K562 (cell line): Measurements from ENCODE around the gene RASGRP4. TPM values are rescaled to one million over a fixed set of nuclear protein-coding genes. Genes with fewer than 3 reads are reported as not detected.

Experiments used
- CCNT2 ChIP-seq: IDR thresholded peaks from 2 replicates; pipeline ENCODE4 v1.6.1; 2011; ENCODE audit warnings: borderline replicate concordance, low read depth, mild to moderate bottlenecking, moderate library complexity, mixed read lengths, low read length; ENCODE audit not compliant: insufficient read length; ENCODE audit errors: extremely low read depth
- CREB3 ChIP-seq: fragments of 450-650 bp; conservative IDR thresholded peaks from 2 replicates; pipeline ENCODE4 v1.6.1; 2016; ENCODE audit warnings: missing genetic modification characterization, low read depth, mild to moderate bottlenecking, missing compliant biosample characterization, moderate library complexity
- E2F4 ChIP-seq: sonication (generic); formaldehyde crosslinking; IDR thresholded peaks from 2 replicates; pipeline ENCODE4 v1.8.0; 2022; ENCODE audit warnings: mild to moderate bottlenecking, low read depth, missing genetic modification reagents
- FOXP1 ChIP-seq: sonication (generic); formaldehyde crosslinking; IDR thresholded peaks from 2 replicates; pipeline ENCODE4 v1.8.0; 2022; ENCODE audit warnings: mild to moderate bottlenecking, missing genetic modification reagents
- NFYB ChIP-seq: IDR thresholded peaks from 2 replicates; pipeline ENCODE4 v1.6.1; 2011; ENCODE audit warnings: mild to moderate bottlenecking, moderate library complexity; ENCODE audit not compliant: insufficient read length; ENCODE audit errors: extremely low read depth
- POLR2G ChIP-seq: fragments of 200-400 bp; formaldehyde crosslinking; IDR thresholded peaks from 2 replicates; pipeline ENCODE4 v1.6.1; 2017; ENCODE audit warnings: low read depth, mild to moderate bottlenecking, antibody characterized with exemption, low read length, moderate library complexity
- THRB ChIP-seq: fragments of 450-650 bp; formaldehyde crosslinking; conservative IDR thresholded peaks from 2 replicates; pipeline ENCODE4 v1.4.0; 2022; ENCODE audit warnings: mild to moderate bottlenecking, missing genetic modification characterization
- ZNF24 ChIP-seq: fragments of 450-650 bp; IDR thresholded peaks from 2 replicates; pipeline ENCODE4 v1.6.1; 2016
- ZNF57 ChIP-seq: fragments of 450-650 bp; formaldehyde crosslinking; IDR thresholded peaks from 2 replicates; pipeline ENCODE4 v1.4.0; 2020; ENCODE audit warnings: mild to moderate bottlenecking, moderate library complexity
- ZNF668 ChIP-seq: fragments of 250-450 bp; sonication (Bioruptor Pico); IDR thresholded peaks from 2 replicates; pipeline ENCODE4 v1.8.0; 2022; ENCODE audit warnings: mild to moderate bottlenecking, inconsistent platforms
- ZNF785 ChIP-seq: fragments of 250-450 bp; sonication (Bioruptor Pico); IDR thresholded peaks from 2 replicates; pipeline ENCODE4 v1.4.0; 2020; ENCODE audit warnings: mild to moderate bottlenecking
- polyA plus RNA-seq, 8 experiments: library from polyadenylated mRNA; depleted of rRNA in 4 of 8; stranded (reverse) in 5 of 8; unstranded in 3 of 8; fragments of >200 nt; fragmentation: Nextera tagmentation in 2 of 8; fragmentation: Illumina TruSeq in 1 of 8; extraction: Ambion mirVana in 2 of 8; extraction: Trizol in 1 of 8; gene quantifications; 2 replicates each; pipeline versions ENCODE4 v1.2.1 to v1.2.3, GENCODE V29; 2011 to 2014; ENCODE audit warnings: inconsistent platforms in 1 of 8, missing spikeins in 1 of 8
- total RNA-seq, 7 experiments: library from RNA; depleted of rRNA in 6 of 7; stranded (reverse); fragments of >200 nt in 6 of 7; fragmentation: Illumina TruSeq in 2 of 7; extraction: Trizol in 2 of 7; gene quantifications; 2 replicates each; pipeline versions ENCODE4 v1.2.1 to v1.2.3, GENCODE V29; 2011 to 2021; ENCODE audit warnings: low replicate concordance in 1 of 7
- TF ChIP-seq, protein P1 (sequence below): fragments of 250-450 bp; sonication (Bioruptor Pico); IDR thresholded peaks from 2 replicates; pipeline ENCODE4 v1.5.0; 2021; ENCODE audit warnings: mild to moderate bottlenecking, borderline replicate concordance
- TF ChIP-seq, protein P2 (sequence below), 2 experiments: fragments of 450-650 bp in 1 of 2; sonication (generic) in 1 of 2; formaldehyde crosslinking in 1 of 2; IDR thresholded peaks in 1 of 2; conservative IDR thresholded peaks in 1 of 2; 2 replicates each; pipeline versions ENCODE4 v1.6.1 to v1.8.1; 2016 to 2023; ENCODE audit warnings: mild to moderate bottlenecking in 2 of 2, moderate library complexity in 2 of 2, inconsistent platforms in 1 of 2, missing genetic modification reagents in 1 of 2

Gene RASGRP4
- total and polyA plus RNA-seq, 9 of the 15 experiments (the other 6 are each of a cell fraction or from before 2014, with no cell fraction given): 0.39 to 4.6 (median 3.8) TPM

- TF ChIP-seq, protein P1, sequence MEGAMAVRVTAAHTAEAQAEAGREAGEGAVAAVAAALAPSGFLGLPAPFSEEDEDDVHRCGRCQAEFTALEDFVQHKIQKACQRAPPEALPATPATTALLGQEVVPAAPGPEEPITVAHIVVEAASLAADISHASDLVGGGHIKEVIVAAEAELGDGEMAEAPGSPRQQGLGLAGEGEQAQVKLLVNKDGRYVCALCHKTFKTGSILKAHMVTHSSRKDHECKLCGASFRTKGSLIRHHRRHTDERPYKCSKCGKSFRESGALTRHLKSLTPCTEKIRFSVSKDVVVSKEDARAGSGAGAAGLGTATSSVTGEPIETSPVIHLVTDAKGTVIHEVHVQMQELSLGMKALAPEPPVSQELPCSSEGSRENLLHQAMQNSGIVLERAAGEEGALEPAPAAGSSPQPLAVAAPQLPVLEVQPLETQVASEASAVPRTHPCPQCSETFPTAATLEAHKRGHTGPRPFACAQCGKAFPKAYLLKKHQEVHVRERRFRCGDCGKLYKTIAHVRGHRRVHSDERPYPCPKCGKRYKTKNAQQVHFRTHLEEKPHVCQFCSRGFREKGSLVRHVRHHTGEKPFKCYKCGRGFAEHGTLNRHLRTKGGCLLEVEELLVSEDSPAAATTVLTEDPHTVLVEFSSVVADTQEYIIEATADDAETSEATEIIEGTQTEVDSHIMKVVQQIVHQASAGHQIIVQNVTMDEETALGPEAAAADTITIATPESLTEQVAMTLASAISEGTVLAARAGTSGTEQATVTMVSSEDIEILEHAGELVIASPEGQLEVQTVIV (CRISPR knock-in tag): no peak
- TF ChIP-seq CCNT2 (no peak), E2F4 (CRISPR knock-in tag) (no peak), ZNF24 (no peak), NFYB (no peak), POLR2G (no peak), ZNF57 (CRISPR knock-in tag) (no peak), FOXP1 (CRISPR knock-in tag) (no peak), ZNF785 (CRISPR knock-in tag) (no peak), THRB (CRISPR knock-in tag) (no peak), ZNF668 (CRISPR knock-in tag) (no peak), CREB3 (tag) (no peak)
- TF ChIP-seq, protein P2, sequence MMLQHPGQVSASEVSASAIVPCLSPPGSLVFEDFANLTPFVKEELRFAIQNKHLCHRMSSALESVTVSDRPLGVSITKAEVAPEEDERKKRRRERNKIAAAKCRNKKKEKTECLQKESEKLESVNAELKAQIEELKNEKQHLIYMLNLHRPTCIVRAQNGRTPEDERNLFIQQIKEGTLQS (IDR thresholded peaks at IDR 0.05): no peak
- TF ChIP-seq, protein P2 (CRISPR knock-in tag; conservative IDR thresholded peaks at IDR 0.05): no peak
Observed at GRCh38 chr19:38442736-38443135, 16.7 kb upstream of the RASGRP4 start (continued).
